H9 (cell line): ENCODE results near the gene FERMT1. TPM values are rescaled to one million over a fixed set of nuclear protein-coding genes. Genes with fewer than 3 reads are reported as not detected.

Experiments
- DNase-seq: peaks from one replicate; pipeline ENCODE4 v3.0.0-alpha.2; 2017
- H2AFZ ChIP-seq: one replicate; pipeline ENCODE4 v1.6.1; 2013; ENCODE audit warnings: mild to moderate bottlenecking, low read length, control low read depth, moderate library complexity
- H2AK5ac ChIP-seq: 2 replicates; pipeline ENCODE4 v1.6.1; 2013; ENCODE audit warnings: low read length, control low read depth, mixed read lengths; ENCODE audit not compliant: insufficient read length
- H2BK120ac ChIP-seq: one replicate; pipeline ENCODE4 v1.6.1; 2013; ENCODE audit warnings: low read depth, mild to moderate bottlenecking, low read length, control low read depth, inconsistent platforms; ENCODE audit not compliant: poor library complexity, severe bottlenecking
- H2BK12ac ChIP-seq: 2 replicates; pipeline ENCODE4 v1.6.1; 2013; ENCODE audit warnings: low read length, control low read depth, mixed read lengths, low read depth; ENCODE audit not compliant: insufficient read length
- H2BK15ac ChIP-seq: 2 replicates; pipeline ENCODE4 v1.6.1; 2013; ENCODE audit warnings: low read depth, low read length, control low read depth
- H2BK20ac ChIP-seq: one replicate; pipeline ENCODE4 v1.6.1; 2013; ENCODE audit warnings: low read depth, mild to moderate bottlenecking, low read length, control low read depth, inconsistent platforms; ENCODE audit not compliant: poor library complexity, severe bottlenecking
- H2BK5ac ChIP-seq: 2 replicates; pipeline ENCODE4 v1.6.1; 2013; ENCODE audit warnings: low read length, control low read depth, mixed read lengths; ENCODE audit not compliant: insufficient read length
- H3K14ac ChIP-seq: 2 replicates; pipeline ENCODE4 v1.6.1; 2013; ENCODE audit warnings: low read length, control low read depth; ENCODE audit not compliant: insufficient read depth
- H3K18ac ChIP-seq: 2 replicates; pipeline ENCODE4 v1.6.1; 2013; ENCODE audit warnings: low read depth, mild to moderate bottlenecking, mixed read lengths, low read length, control low read depth; ENCODE audit not compliant: insufficient read length
- H3K23ac ChIP-seq: 2 replicates; pipeline ENCODE4 v1.6.1; 2013; ENCODE audit warnings: low read length, control low read depth, mixed read lengths, low read depth; ENCODE audit not compliant: insufficient read length
- H3K23me2 ChIP-seq: 2 replicates; pipeline ENCODE4 v1.6.1; 2013; ENCODE audit warnings: low read depth, mild to moderate bottlenecking, mixed read lengths, low read length, control low read depth; ENCODE audit not compliant: insufficient read length, poor library complexity, severe bottlenecking
- H3K27ac ChIP-seq: 2 replicates; pipeline ENCODE4 v1.5.1; 2013; ENCODE audit warnings: low read length, control low read depth, mixed read lengths, low read depth; ENCODE audit not compliant: insufficient read length
- H3K27me3 ChIP-seq: 2 replicates; pipeline ENCODE4 v1.6.1; 2013; ENCODE audit warnings: low read length, control low read depth, inconsistent platforms; ENCODE audit not compliant: insufficient read depth
- H3K4ac ChIP-seq: 2 replicates; pipeline ENCODE4 v1.6.1; 2013; ENCODE audit warnings: low read depth, mild to moderate bottlenecking, control low read depth, inconsistent platforms, low read length, moderate library complexity
- H3K4me1 ChIP-seq: 2 replicates; pipeline ENCODE4 v1.6.1; 2013; ENCODE audit warnings: low read length, control low read depth, inconsistent platforms; ENCODE audit not compliant: insufficient read depth
- H3K4me2 ChIP-seq: 2 replicates; pipeline ENCODE4 v1.6.1; 2013; ENCODE audit warnings: low read length, control low read depth, mixed read lengths; ENCODE audit not compliant: insufficient read length, insufficient read depth
- H3K56ac ChIP-seq: 2 replicates; pipeline ENCODE4 v1.6.1; 2013; ENCODE audit warnings: low read depth, mild to moderate bottlenecking, mixed read lengths, low read length, control low read depth; ENCODE audit not compliant: insufficient read length
- H3K79me1 ChIP-seq: 2 replicates; pipeline ENCODE4 v1.6.1; 2013; ENCODE audit warnings: low read depth, mild to moderate bottlenecking, moderate library complexity, low read length, control low read depth, inconsistent platforms; ENCODE audit not compliant: insufficient read depth, poor library complexity, severe bottlenecking
- H3K79me2 ChIP-seq: 2 replicates; pipeline ENCODE4 v1.6.1; 2013; ENCODE audit warnings: low read length, control low read depth, inconsistent platforms; ENCODE audit not compliant: insufficient read depth
- H3K9ac ChIP-seq: 2 replicates; pipeline ENCODE4 v1.6.1; 2013; ENCODE audit warnings: low read length, control low read depth, mixed read lengths; ENCODE audit not compliant: insufficient read length; ENCODE audit errors: extremely low read depth
- H3K9me3 ChIP-seq: one replicate; pipeline ENCODE4 v1.6.1; 2013; ENCODE audit warnings: low read depth, low read length, inconsistent platforms; ENCODE audit not compliant: control insufficient read depth
- H3T11ph ChIP-seq: one replicate; pipeline ENCODE4 v1.6.1; 2013; ENCODE audit warnings: mild to moderate bottlenecking, low read length, control low read depth, inconsistent platforms
- H4K20me1 ChIP-seq: one replicate; pipeline ENCODE4 v1.6.1; 2013; ENCODE audit not compliant: control insufficient read depth, insufficient read length, insufficient read depth
- H4K5ac ChIP-seq: 2 replicates; pipeline ENCODE4 v1.6.1; 2013; ENCODE audit warnings: low read depth, mild to moderate bottlenecking, mixed read lengths, low read length, control low read depth; ENCODE audit not compliant: insufficient read length
- H4K8ac ChIP-seq: replicated peaks from 2 replicates; pipeline ENCODE4 v1.6.1; 2013; ENCODE audit warnings: low read length, control low read depth, mixed read lengths, low read depth; ENCODE audit not compliant: insufficient read length
- H4K91ac ChIP-seq: 2 replicates; pipeline ENCODE4 v1.6.1; 2013; ENCODE audit warnings: low read depth, mild to moderate bottlenecking, moderate library complexity, mixed read lengths, low read length, control low read depth; ENCODE audit not compliant: insufficient read length
- H3K27ac Mint-ChIP-seq, 3 experiments: 2 replicates in 2 of 3; 3 replicates in 1 of 3; pipeline ENCODE4 v1.8.0; 2020 to 2021; ENCODE audit warnings: mixed read lengths in 3 of 3, mild to moderate bottlenecking in 1 of 3, moderate library complexity in 1 of 3
- H3K27me3 Mint-ChIP-seq: 2 replicates; pipeline ENCODE4 v1.8.0; 2021; ENCODE audit warnings: low read depth, mild to moderate bottlenecking, moderate library complexity, mixed read lengths
- H3K36me3 Mint-ChIP-seq, 3 experiments: 2 replicates in 2 of 3; 3 replicates in 1 of 3; pipeline ENCODE4 v1.8.0; 2020 to 2021; ENCODE audit warnings: low read depth in 3 of 3, mixed read lengths in 3 of 3; ENCODE audit not compliant: insufficient read depth in 1 of 3
- H3K4me1 Mint-ChIP-seq, 2 experiments: 2 replicates each; pipeline ENCODE4 v1.8.0; 2020; ENCODE audit warnings: mixed read lengths in 2 of 2
- H3K4me3 Mint-ChIP-seq, 2 experiments: 2 replicates in 1 of 2; 3 replicates in 1 of 2; pipeline ENCODE4 v1.8.0; 2020 to 2021; ENCODE audit warnings: mild to moderate bottlenecking in 2 of 2, mixed read lengths in 2 of 2, moderate library complexity in 1 of 2
- H3K9me3 Mint-ChIP-seq, 2 experiments: 2 replicates in 1 of 2; 3 replicates in 1 of 2; pipeline ENCODE4 v1.8.0; 2020; ENCODE audit warnings: mild to moderate bottlenecking in 2 of 2, mixed read lengths in 2 of 2, moderate library complexity in 1 of 2
- CTCF ChIP-seq: fragments of 200-600 bp; sonication (generic); conservative IDR thresholded peaks from 3 replicates; pipeline ENCODE4 v1.8.0; 2021; ENCODE audit warnings: antibody characterized with exemption, mild to moderate bottlenecking
- WGBS: extraction: QIAGEN DNeasy Blood & Tissue Kit; methylation state at CpG from one replicate; pipeline ENCODE4 v1.1.7; 2013; ENCODE audit warnings: missing lambda C conversion rate, low lambda C conversion rate, mixed read lengths; ENCODE audit not compliant: insufficient read length; ENCODE audit errors: extremely low coverage; 5-methylcytosine and 5-hydroxymethylcytosine counted together
- total RNA-seq: library from RNA; stranded (reverse); gene quantifications from 2 replicates; pipeline ENCODE4 v1.2.1, GENCODE V29; 2021

FERMT1 gene
- total RNA-seq, 1 experiment from 2014 or later, result 9.6 TPM

GRCh38 chr20:6081236-6081635, 41.6 kb downstream of the FERMT1 start:
- no peaks in the 10 kb centered on the region for H3K9me3 ChIP-seq
- H2AK5ac ChIP-seq, result no peak overlapping the region
- WGBS, result no CpG with 5 or more reads among the region's 2 CpGs
- no peaks in the 10 kb centered on the region for H3K4me1 ChIP-seq
- no peak overlapping the region for H3K14ac ChIP-seq
- no peak overlapping the region for H2BK12ac ChIP-seq
- H3K4me2 ChIP-seq, result no peak overlapping the region
- no peak overlapping the region for H2BK15ac ChIP-seq
- no peak overlapping the region for H2BK20ac ChIP-seq
- H3K36me3 Mint-ChIP-seq, result peaks cover 16 to 34% (median 23%) of the 10 kb centered on the region in 3 experiments; a peak in 6 of 7 replicates
- H3K27ac ChIP-seq, result no peak overlapping the region
- no peak for DNase-seq
- H3K79me1 ChIP-seq, result no peaks in the 10 kb centered on the region
- H3K9me3 Mint-ChIP-seq, result no peaks in the 10 kb centered on the region
- no peak overlapping the region for H4K91ac ChIP-seq
- H3K4ac ChIP-seq, result no peak overlapping the region
- no peaks in the 10 kb centered on the region for H3K79me2 ChIP-seq
- H4K8ac ChIP-seq, result no peak overlapping the region
- H3K27me3 ChIP-seq, result no peaks in the 10 kb centered on the region
- H2AFZ ChIP-seq, result no peak overlapping the region
- H3K23ac ChIP-seq, result no peak overlapping the region
- H3T11ph ChIP-seq, result no peak overlapping the region
- no peaks in the 10 kb centered on the region for H3K4me1 Mint-ChIP-seq
- H3K4me3 Mint-ChIP-seq, result no peak overlapping the region
- H4K20me1 ChIP-seq, result no peaks in the 10 kb centered on the region
- H2BK5ac ChIP-seq, result no peak overlapping the region
- no peak overlapping the region for H2BK120ac ChIP-seq
- no peak overlapping the region for H3K56ac ChIP-seq
- no peaks in the 10 kb centered on the region for H3K23me2 ChIP-seq
- no peak overlapping the region for H3K18ac ChIP-seq
- no peak overlapping the region for H4K5ac ChIP-seq
- no peak overlapping the region for H3K27ac Mint-ChIP-seq
- no peak overlapping the region for H3K9ac ChIP-seq
- TF ChIP-seq CTCF, result no peak
- H3K27me3 Mint-ChIP-seq, result no peaks in the 10 kb centered on the region
